Forelimb muscle (tissue), 1 donor: Measurements from ENCODE around the gene DLG4. TPM values are rescaled to one million over a fixed set of nuclear protein-coding genes. Genes with fewer than 3 reads are reported as not detected.

Experiments
- DNase-seq: peaks from one replicate; pipeline ENCODE4 v3.0.0-alpha.2; 2013; ENCODE audit warnings: low read depth
- polyA plus RNA-seq: library from polyadenylated mRNA; unstranded; fragments of 120-200 nt; gene quantifications from one replicate; pipeline ENCODE4 v1.2.1, GENCODE V29; 2013; ENCODE audit not compliant: insufficient read length

DLG4 gene
- polyA plus RNA-seq, 1 donor = 18.0 TPM

DNA sequence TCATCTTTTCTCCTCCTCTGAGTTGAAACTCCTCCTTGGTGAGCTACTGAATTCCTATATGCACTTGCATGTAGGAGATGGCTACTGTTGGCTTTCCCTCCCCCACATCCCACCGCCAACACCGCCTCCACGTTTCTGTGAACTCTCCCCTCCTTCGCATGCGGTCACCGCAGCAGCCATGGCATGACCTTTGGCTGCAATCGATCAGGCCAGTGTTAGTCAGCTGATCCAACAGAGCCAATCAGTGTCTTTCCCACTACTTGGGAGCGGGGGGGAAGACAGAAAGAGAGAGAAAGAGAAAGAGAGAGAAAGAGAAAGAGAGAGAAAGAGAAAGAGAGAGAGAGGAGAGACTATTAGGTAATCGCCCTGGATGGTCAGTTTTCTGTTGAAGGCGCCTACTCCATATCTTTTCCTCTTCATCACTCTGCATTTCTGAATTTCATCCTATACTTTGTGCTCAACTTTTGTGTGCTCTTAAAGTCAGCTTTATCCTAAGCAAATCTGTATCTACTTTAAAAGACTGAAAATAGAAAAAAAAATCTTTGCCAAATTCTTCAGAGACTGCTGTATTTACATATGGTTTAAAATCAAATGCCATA lies 63.2 kb downstream of the DLG4 start:
- no peak for DNase-seq

DNA sequence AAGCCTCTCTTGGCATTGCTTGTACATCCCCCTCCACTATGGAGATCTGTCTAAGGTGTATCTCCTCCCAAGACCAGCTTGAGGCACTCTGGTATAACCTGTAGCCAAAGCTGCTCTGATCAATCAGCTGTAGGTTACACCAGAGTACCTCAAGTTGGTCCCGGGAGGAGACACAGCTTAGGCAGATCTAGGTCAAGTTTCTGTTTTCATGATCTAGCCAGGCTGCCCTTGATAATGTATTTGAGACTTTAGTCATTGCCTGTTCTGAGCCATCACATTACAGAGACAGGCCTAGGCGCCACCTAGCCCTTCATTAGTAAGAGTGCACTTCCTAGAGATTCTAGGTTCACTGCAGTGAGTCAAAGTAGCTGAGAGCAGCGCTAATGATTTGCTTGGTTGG lies 71.9 kb downstream of the DLG4 start:
- no peak for DNase-seq

DNA sequence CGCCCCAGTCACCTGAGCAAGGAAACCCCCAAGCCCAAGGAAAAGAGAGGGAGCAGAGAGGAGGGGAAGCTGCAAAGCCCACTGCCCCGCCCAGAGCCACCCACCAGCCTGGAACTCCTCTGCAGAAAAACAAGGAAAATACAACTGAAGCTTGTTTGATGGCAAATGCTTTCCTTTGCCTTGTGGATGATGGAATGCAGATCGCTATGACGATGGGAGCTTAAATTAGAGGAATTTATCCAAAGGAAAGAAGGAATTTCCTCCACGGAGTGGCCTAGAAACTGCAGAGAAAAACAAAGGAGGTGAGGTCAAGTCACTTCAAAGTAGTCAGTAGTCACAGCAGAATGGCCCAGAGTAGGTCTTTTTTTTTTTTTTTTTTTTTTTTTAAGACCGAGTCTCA lies 73.5 kb downstream of the DLG4 start:
- no peak for DNase-seq

DNA sequence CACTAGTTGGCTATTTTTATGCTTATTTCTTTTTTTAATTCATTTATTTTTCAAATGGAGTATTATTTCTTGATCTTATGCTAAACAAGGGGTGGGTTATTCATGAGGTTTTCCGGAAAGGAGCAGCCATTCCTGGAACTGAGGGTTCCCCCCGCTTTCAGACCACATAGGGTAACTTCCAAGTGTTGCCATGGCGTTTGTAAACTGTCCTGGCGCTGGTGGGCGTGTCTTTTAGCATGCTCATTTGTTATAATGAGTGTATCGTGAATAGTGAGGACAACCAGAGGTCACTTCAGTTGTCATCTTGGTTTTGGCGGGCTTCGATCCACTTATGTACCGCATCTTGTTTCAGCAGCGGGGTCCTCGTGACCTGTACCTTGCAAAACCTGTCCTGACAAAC lies 75.4 kb downstream of the DLG4 start:
- no peak for DNase-seq

DNA sequence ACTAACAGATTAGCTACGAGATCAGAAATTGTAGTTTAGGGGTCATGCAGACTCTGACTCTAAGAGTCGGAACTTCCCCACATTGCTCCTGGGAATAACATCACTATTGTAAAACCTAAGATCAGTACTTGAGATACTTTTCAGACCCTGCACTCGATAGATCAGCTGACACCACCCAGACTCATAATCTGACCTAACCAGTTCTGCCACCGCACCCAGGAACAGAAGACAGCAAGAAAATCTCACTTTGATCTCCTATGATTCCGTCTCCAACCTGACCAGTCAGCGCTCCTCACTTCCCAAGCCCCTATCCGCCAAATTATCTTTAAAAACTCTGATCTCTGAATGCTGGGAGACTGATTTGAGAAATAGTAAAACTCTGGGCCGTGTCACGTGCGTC lies 77.8 kb downstream of the DLG4 start:
- DNase-seq = no peak

DNA sequence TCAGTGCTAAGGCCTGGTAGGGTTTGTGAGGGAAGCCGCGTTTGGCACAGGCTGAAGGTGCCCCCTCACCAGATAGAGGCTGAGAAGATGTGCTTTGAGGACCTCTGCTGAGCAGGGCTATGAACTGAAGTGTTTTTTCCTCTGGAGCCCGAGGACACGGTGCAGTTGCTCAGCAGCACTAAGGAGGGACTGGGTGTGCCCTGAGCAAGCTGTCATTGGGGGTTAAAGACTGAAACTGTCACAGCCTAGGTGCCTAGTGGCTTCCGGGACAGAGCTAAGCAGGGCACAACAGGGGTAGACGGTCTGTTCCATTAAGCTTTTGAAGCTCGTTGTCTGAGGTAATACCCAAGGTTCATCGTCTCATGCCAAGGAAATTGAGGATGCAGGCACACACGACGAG lies 80.2 kb downstream of the DLG4 start:
- no peak for DNase-seq

DNA sequence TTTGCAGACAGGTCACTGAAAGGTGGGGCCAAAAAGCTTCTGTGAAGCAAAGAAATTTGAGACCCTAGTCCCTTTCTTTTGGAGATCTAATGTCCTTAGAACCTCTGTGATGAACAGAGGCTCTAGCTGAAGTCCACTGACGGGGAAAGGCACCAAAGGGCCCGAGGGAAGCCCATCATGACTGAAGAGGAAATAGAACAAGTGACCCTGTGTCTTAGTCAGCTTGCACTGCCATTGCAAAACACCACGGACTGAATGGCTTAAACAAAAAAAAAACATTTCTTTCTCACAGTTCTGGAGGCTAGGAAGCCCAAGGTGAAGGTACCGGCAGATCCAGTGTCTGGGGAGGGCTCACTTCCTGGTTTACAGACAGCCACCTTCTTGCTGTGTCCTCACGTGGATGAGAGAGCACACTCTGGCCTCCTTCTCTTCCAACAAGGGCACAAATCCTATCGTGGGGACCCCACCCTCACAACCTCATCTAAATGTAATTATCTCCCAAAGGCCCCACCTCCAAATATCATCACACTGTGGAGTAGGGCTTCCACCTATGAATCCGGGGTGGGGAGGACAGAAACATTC lies 80.7 kb downstream of the DLG4 start:
- no peak for DNase-seq

DNA sequence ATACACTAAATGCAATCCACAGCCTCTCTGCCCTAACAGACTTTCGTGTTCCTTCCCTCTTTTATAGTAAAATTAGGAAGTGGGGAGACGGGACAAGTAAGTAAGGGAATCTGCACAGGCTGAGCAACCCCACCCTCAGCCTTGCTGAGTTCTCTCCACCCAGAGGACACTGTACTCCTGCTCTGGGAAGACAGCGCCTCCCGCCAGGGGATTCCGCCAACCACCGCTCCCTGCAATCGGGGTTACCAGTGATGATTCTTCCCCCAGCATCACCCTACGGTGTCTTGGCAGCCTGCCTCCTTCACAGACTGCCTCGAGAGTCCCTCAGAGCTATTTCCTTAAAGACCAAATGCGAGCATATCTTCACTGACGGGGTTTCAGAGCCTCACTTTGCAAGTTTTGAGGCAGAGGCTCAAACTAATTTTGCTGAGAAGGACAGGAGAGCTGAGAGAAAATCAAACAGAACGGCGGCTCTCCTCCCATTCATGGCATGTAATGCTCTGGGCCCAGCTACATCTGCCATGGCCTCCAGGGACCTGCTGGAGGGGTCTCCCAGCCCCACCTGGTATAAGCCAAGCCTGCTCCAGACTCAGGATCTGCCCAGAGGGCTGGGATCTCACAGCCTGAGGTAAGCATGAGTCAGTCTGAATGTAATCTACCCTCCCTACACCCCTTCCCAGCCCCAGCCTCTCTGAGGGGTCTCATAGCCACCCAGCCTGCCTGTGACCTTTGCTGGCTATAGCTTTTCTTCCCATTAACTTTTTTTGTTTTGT lies 82.3 kb downstream of the DLG4 start:
- DNase-seq = no peak

Other genes starting within 250 kb of the DLG4 start
- 1.9 TPM for gene ALOX12, start 223.8 kb downstream of the DLG4 start, polyA plus RNA-seq
- 118 TPM for gene RNASEK, start 207.2 kb downstream of the DLG4 start, polyA plus RNA-seq
- gene BCL6B, start 196.8 kb downstream of the DLG4 start, polyA plus RNA-seq = 19.3 TPM
- gene SLC16A13, start 183.8 kb downstream of the DLG4 start, polyA plus RNA-seq = 0.96 TPM
- 0.33 TPM for gene SLC16A11, start 175.7 kb downstream of the DLG4 start, polyA plus RNA-seq
- gene CLEC10A, start 139.6 kb downstream of the DLG4 start, polyA plus RNA-seq = 2.2 TPM
- 0.11 TPM for gene ASGR2, start 105.0 kb downstream of the DLG4 start, polyA plus RNA-seq
- gene ASGR1, start 40.5 kb downstream of the DLG4 start, polyA plus RNA-seq = 2.3 TPM
- gene ACADVL, start 102 bp upstream of the DLG4 start, polyA plus RNA-seq = 243 TPM
- 36.2 TPM for gene DVL2, start 14.7 kb upstream of the DLG4 start, polyA plus RNA-seq
- gene PHF23, start 19.6 kb upstream of the DLG4 start, polyA plus RNA-seq = 35.7 TPM
- 246 TPM for gene GABARAP, start 22.6 kb upstream of the DLG4 start, polyA plus RNA-seq
- 187 TPM for gene CTDNEP1, start 31.9 kb upstream of the DLG4 start, polyA plus RNA-seq
- gene ELP5, start 32.4 kb upstream of the DLG4 start, polyA plus RNA-seq = 48.5 TPM
- gene CLDN7, start 42.6 kb upstream of the DLG4 start, polyA plus RNA-seq = 0.99 TPM
- gene SLC2A4, start 61.9 kb upstream of the DLG4 start, polyA plus RNA-seq = 39.2 TPM
- 2.4 TPM for gene YBX2, start 74.8 kb upstream of the DLG4 start, polyA plus RNA-seq
- gene EIF5A, start 87.8 kb upstream of the DLG4 start, polyA plus RNA-seq = 281 TPM
- gene GPS2, start 95.5 kb upstream of the DLG4 start, polyA plus RNA-seq = 60.5 TPM
- 18.7 TPM for gene NEURL4, start 109.5 kb upstream of the DLG4 start, polyA plus RNA-seq
- gene ACAP1, start 116.7 kb upstream of the DLG4 start, polyA plus RNA-seq = 11.3 TPM
- gene KCTD11, start 132.3 kb upstream of the DLG4 start, polyA plus RNA-seq = 6.5 TPM
- gene TMEM95, start 135.3 kb upstream of the DLG4 start, polyA plus RNA-seq = not detected
- gene TNK1, start 161.3 kb upstream of the DLG4 start, polyA plus RNA-seq = 0.71 TPM
- gene PLSCR3, start 174.7 kb upstream of the DLG4 start, polyA plus RNA-seq = 27.7 TPM
- 55.6 TPM for gene TMEM256, start 184.3 kb upstream of the DLG4 start, polyA plus RNA-seq
- gene NLGN2, start 188.0 kb upstream of the DLG4 start, polyA plus RNA-seq = 24.5 TPM
- gene SPEM1, start 200.5 kb upstream of the DLG4 start, polyA plus RNA-seq = not detected
- not detected for gene SPEM2, start 205.8 kb upstream of the DLG4 start, polyA plus RNA-seq
- not detected for gene SPEM3, start 209.0 kb upstream of the DLG4 start, polyA plus RNA-seq
- gene TMEM102, start 215.6 kb upstream of the DLG4 start, polyA plus RNA-seq = 0.87 TPM
- 1.4 TPM for gene FGF11, start 219.7 kb upstream of the DLG4 start, polyA plus RNA-seq
- 89.3 TPM for gene CHRNB1, start 225.2 kb upstream of the DLG4 start, polyA plus RNA-seq